Activated CD8-positive, alpha-beta T cell treated with anti-CD3 and anti-CD28 coated beads, Interleukin-2, amount 10 ng/mL, durations not matched to agents 7 days and 5 days (primary cell): ENCODE data around the gene TNNC2. TPM values are rescaled to one million over a fixed set of nuclear protein-coding genes. Genes with fewer than 3 reads are reported as not detected.
"Not testable (repeated sequence)": the region's sequence is repeated elsewhere in the genome, so short reads cannot be mapped to it uniquely, and the experiment has no call there.

ENCODE experiments used
- ATAC-seq: fragments of 150-1000 bp; cut with Tn5 transposase; one replicate; pipeline ENCODE4 v1.10.0; 2021; ENCODE audit warnings: moderate library complexity
- CTCF ChIA-PET: fragments of 350-600 bp; sonication (Branson Sonifier 250); formaldehyde crosslinking; loops from one replicate; lab custom pipeline; 2021; ENCODE audit warnings: antibody characterized with exemption; lab: Charles Lee
- POLR2A ChIA-PET: fragments of 350-600 bp; sonication (Branson Sonifier 250); formaldehyde crosslinking; loops from one replicate; lab custom pipeline; 2021; ENCODE audit warnings: antibody characterized with exemption; lab: Charles Lee
- DNase-seq: peaks from one replicate; pipeline ENCODE4 v3.0.0-alpha.2; 2020
- H3K27ac Mint-ChIP-seq: one replicate; pipeline ENCODE4 v1.8.0; 2021; ENCODE audit warnings: mild to moderate bottlenecking, mixed read lengths
- H3K27me3 Mint-ChIP-seq: one replicate; pipeline ENCODE4 v1.8.0; 2021; ENCODE audit warnings: low read depth, mixed read lengths
- H3K36me3 Mint-ChIP-seq: one replicate; pipeline ENCODE4 v1.8.0; 2021; ENCODE audit warnings: low read depth, mixed read lengths
- H3K4me1 Mint-ChIP-seq: one replicate; pipeline ENCODE4 v1.8.0; 2021; ENCODE audit warnings: low read depth, mixed read lengths
- H3K4me3 Mint-ChIP-seq: one replicate; pipeline ENCODE4 v1.8.0; 2021; ENCODE audit warnings: mild to moderate bottlenecking, mixed read lengths
- H3K9me3 Mint-ChIP-seq: one replicate; pipeline ENCODE4 v1.8.0; 2022; ENCODE audit warnings: mixed read lengths; ENCODE audit not compliant: insufficient read depth
- total RNA-seq, 2 experiments: library from RNA; stranded (reverse); gene quantifications; one replicate each; pipeline ENCODE4 v1.2.3, GENCODE V29; 2021

Gene TNNC2
- not detected for total RNA-seq

DNA sequence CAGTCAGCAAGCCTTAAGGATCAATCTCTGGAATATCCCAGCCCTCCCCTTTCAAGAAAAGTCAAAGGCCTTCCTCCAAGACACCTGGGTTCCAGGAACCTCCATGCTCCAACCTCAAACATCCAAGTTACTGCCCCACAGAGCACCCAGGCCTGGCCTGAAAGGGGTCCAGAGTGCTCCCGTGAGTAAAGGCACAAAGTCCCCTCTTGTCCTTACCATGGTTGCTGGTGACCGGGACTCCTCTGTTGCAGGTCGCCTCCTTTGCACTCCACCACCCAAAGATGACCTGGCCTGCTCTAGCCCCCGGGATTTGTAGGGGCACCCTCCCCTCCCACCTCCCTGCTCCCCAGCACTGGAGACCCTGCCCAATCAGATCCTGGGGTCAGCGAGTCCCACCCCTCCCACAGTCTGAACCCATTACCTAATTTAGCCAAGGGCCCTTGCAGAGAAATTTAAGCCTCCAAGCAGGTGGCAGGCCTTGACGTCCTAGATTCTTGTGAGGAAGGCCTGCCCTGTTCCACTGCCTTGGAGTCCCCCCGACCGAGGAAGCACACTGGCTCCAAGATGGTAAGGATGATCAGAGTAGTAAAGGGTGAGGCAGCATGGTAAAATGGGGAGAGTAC, at the start of gene TNNC2:
TSS of gene TNNC2 (minus strand) at position 283 of the 623 bp plus-strand sequence. CDS start at position 219, 64 bp downstream.
- peaks cover 18% of the 10 kb centered on the region for H3K4me1 Mint-ChIP-seq
- ChIA-PET CTCF (interaction anchor here (2.2 kb wide), 1 partner anchor 143 kb away, joined by 8 read pairs; no protein-coding TSS in a partner anchor), POLR2A (interaction anchor here (2.1 kb wide), 1 partner anchor 10 kb away, joined by 7 read pairs; no protein-coding TSS in a partner anchor)
- ATAC-seq (no peak), DNase-seq (no peak)
- no peaks in the 10 kb centered on the region for H3K9me3 Mint-ChIP-seq
- no peaks in the 10 kb centered on the region for H3K36me3 Mint-ChIP-seq
- peaks cover 24% of the 10 kb centered on the region for H3K27me3 Mint-ChIP-seq
- no peak within 1 kb of the TSS for H3K4me3 Mint-ChIP-seq
- H3K27ac Mint-ChIP-seq, result no peak within 1 kb of the TSS

- Mint-ChIP-seq H3K36me3 (peaks cover 9% of the 10 kb centered on the region), H3K9me3 (no peaks in the 10 kb centered on the region), H3K27me3 (no peaks in the 10 kb centered on the region), H3K4me1 (no peaks in the 10 kb centered on the region), H3K4me3 (no peak overlapping the region), H3K27ac (no peak overlapping the region)
- no peak for DNase-seq
- ChIA-PET POLR2A (no interaction called here), CTCF (interaction anchor here (1.7 kb wide), 1 partner anchor 76 kb away, joined by 6 read pairs; no protein-coding TSS in a partner anchor)
- no peak for ATAC-seq
Observed at GRCh38 chr20:45874576-45874975, 47.5 kb upstream of the TNNC2 start.

DNA sequence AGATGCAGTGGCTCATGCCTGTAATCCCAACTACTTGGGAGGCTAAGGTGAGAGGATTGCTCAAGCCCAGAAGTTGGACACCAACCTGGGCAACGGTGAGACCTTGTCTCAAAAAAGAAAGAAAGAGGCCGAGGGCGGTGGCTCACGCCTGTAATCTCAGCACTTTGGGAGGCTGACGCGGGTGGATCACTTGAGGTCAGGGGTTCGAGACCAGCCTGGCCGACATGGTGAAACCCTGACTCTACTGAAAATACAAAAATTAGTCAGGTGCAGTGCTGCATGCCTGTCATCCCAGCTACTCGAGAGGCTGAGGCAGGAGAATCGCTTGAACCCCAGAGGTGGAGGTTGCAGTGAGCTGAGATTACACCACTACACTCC, 47.0 kb upstream of the TNNC2 start:
- H3K27ac Mint-ChIP-seq, H3K27me3 Mint-ChIP-seq, ATAC-seq, H3K4me3 Mint-ChIP-seq, DNase-seq, H3K36me3 Mint-ChIP-seq, H3K9me3 Mint-ChIP-seq, CTCF ChIA-PET, H3K4me1 Mint-ChIP-seq, POLR2A ChIA-PET: not testable (repeated sequence)

DNA sequence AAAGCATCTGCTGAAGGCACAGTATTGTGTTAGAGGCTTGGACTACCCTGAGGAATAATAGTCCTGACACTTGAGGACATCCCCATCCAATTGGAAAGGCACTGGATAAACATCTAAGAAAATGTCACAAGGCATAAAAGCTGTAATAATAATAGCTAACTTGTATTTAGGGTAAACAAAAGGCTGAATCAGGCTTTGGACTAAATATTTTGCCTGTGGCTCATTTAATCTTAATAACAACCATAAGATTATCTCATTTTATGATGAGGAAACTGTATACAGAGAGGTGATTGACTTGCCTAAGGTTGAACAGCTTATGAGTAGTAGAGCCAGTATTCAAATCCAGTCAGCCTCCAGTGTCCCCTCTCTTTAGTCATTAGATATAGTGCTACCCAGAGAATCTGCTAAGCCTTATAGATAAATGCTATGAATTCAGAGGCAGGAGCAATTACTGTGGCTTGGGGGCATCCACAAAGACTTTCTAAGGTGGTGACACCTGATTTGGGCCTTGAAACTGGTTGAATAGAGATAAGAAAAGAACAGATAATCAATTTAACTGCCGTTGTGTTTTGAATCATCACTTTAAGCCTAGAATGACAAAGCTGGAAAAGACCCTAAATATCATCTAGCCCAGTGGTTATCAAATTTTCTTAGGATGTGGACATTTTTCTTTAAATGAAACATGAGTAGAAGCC, 46.4 kb upstream of the TNNC2 start:
- Mint-ChIP-seq H3K4me1 (no peaks in the 10 kb centered on the region), H3K27ac (no peak overlapping the region), H3K27me3 (no peaks in the 10 kb centered on the region), H3K4me3 (no peak overlapping the region), H3K36me3 (peaks cover 9% of the 10 kb centered on the region), H3K9me3 (no peaks in the 10 kb centered on the region)
- ChIA-PET POLR2A (no interaction called here), CTCF (interaction anchor here (0.9 kb wide), 1 partner anchor 103 kb away, joined by 3 read pairs; no protein-coding TSS in a partner anchor)
- DNase-seq (no peak), ATAC-seq (no peak)

GRCh38 chr20:45872626-45873025, 45.5 kb upstream of the TNNC2 start:
- no peak for ATAC-seq
- H3K27me3 Mint-ChIP-seq, result no peaks in the 10 kb centered on the region
- no peak for DNase-seq
- no peak overlapping the region for H3K4me3 Mint-ChIP-seq
- no peak overlapping the region for H3K27ac Mint-ChIP-seq
- ChIA-PET POLR2A (no interaction called here), CTCF (interaction anchor here (0.6 kb wide), 1 partner anchor 12 kb away, joined by 3 read pairs; no protein-coding TSS in a partner anchor)
- no peaks in the 10 kb centered on the region for H3K4me1 Mint-ChIP-seq
- peaks cover 9% of the 10 kb centered on the region for H3K36me3 Mint-ChIP-seq
- H3K9me3 Mint-ChIP-seq, result no peaks in the 10 kb centered on the region

DNA sequence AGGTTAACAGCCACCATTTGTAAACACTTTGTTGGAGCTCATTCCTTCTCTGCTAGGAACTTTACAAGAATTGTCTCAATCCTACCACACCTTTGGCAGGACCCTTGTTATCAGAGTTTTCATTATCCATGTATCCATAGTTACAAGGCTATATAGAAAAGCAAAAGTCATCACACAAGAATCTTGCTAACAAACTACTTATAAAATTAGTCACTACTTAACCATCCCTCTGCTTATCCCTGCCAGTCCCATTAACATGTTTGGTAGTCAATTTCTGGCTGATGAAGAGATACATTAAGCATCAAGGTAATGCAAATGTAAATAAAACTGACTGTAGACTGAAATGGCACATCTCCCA, 40.7 kb upstream of the TNNC2 start:
- H3K27me3 Mint-ChIP-seq, result no peaks in the 10 kb centered on the region
- H3K4me1 Mint-ChIP-seq, result no peaks in the 10 kb centered on the region
- no peaks in the 10 kb centered on the region for H3K36me3 Mint-ChIP-seq
- DNase-seq (no peak), ATAC-seq (no peak)
- H3K4me3 Mint-ChIP-seq, result no peak overlapping the region
- no peak overlapping the region for H3K27ac Mint-ChIP-seq
- POLR2A ChIA-PET, result no interaction called here
- H3K9me3 Mint-ChIP-seq, result no peaks in the 10 kb centered on the region
- CTCF ChIA-PET, result interaction anchor here (0.6 to 1.3 kb wide), 2 partner anchors 9 to 23 kb away, joined by 3 to 5 read pairs; no protein-coding TSS in a partner anchor

GRCh38 chr20:45867136-45867818, 40.2 kb upstream of the TNNC2 start:
- Mint-ChIP-seq H3K9me3 (no peaks in the 10 kb centered on the region), H3K4me1 (no peaks in the 10 kb centered on the region), H3K36me3 (no peaks in the 10 kb centered on the region), H3K27me3 (no peaks in the 10 kb centered on the region), H3K4me3 (no peak overlapping the region), H3K27ac (no peak overlapping the region)
- POLR2A ChIA-PET, result interaction anchor here (0.7 kb wide), 1 partner anchor 54 kb away, joined by 3 read pairs; the partner anchor contains the start of gene UBE2C
- CTCF ChIA-PET, result interaction anchor here (1.3 kb wide), 1 partner anchor 9 kb away, joined by 3 read pairs; no protein-coding TSS in a partner anchor
- no peak for ATAC-seq
- no peak for DNase-seq

DNA sequence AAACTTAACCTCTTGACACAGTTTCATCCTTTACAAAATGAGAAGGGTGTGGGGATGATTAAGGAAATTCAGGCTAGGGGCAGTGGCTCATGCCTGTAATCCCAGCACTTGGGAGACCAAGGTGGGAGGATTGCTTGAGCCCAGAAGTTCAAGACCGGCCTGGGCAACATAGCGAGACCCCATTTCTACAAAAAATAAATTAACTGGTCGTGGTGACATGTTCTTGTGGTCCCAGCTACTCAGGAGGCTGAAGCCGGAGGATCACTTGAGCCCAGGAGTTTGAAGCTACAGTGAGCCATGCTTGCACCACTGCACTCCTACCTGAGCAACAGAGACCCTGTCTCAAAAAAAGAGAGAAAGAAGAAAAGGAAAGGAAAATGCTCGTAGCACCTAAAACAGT, 39.3 kb upstream of the TNNC2 start:
- H3K36me3 Mint-ChIP-seq, result no peaks in the 10 kb centered on the region
- H3K27me3 Mint-ChIP-seq, result no peaks in the 10 kb centered on the region
- no peak overlapping the region for H3K4me3 Mint-ChIP-seq
- no peak for ATAC-seq
- ChIA-PET CTCF (interaction anchor here (0.7 to 1.3 kb wide), 2 partner anchors 8 to 60 kb away, joined by 3 read pairs; no protein-coding TSS in a partner anchor), POLR2A (interaction anchor here (0.7 kb wide), 1 partner anchor 54 kb away, joined by 3 read pairs; the partner anchor contains the start of gene UBE2C)
- H3K4me1 Mint-ChIP-seq, result no peaks in the 10 kb centered on the region
- no peak for DNase-seq
- no peaks in the 10 kb centered on the region for H3K9me3 Mint-ChIP-seq
- H3K27ac Mint-ChIP-seq, result no peak overlapping the region

GRCh38 chr20:45863543-45864470, 36.7 kb upstream of the TNNC2 start:
- Mint-ChIP-seq H3K27me3 (no peaks in the 10 kb centered on the region), H3K4me1 (peaks cover 14% of the 10 kb centered on the region), H3K9me3 (no peaks in the 10 kb centered on the region), H3K4me3 (no peak overlapping the region), H3K27ac (no peak overlapping the region), H3K36me3 (no peaks in the 10 kb centered on the region)
- DNase-seq (no peak), ATAC-seq (no peak)
- ChIA-PET CTCF (interaction anchor here (0.6 to 1.1 kb wide), 2 partner anchors 23 to 27 kb away, joined by 3 read pairs; partner anchors contain the start of genes CTSA, NEURL2 and SPATA25), POLR2A (interaction anchor here (1.0 kb wide), 1 partner anchor 17 kb away, joined by 6 read pairs; the partner anchor contains the start of gene ZSWIM1)

DNA sequence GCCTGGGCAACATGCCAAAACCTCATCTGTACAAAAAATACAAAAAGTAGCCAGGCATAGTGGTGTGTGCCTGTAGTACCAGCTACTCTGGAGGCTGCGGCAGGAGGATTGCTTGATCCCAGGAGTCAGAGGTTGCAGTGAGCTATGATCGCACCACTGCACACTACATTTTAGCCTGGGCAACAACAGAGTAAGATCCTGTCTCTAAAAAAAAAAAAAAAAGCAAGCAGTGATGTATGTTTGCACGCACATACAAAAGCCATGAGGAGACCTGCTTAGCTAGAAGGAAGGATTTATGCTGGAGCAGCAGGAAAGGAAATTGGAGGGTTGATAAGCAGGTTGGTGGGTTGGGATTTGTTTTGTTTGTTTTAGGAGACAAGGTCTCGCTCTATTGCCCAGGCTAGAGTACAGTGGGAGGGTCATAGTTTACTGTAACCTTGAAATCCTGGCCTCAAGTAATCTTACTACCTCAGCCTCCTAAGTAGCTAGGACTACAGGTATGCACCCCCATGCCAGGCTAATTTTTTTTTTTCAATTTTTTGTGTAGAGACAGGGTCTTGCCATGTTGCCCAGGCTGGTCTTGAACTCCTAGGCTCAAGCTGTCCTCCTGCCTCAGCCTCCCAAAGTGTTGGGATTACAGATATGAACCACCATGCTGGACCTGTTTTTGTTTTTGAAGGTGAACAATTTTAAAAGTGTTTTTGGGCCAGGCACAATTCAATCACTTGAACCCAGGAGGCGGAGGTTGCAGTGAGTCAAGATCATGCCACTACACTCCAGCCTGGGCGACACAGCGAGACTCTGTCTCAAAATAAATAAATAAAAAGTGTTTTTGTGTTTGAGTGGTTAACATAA, 34.3 kb upstream of the TNNC2 start:
- Mint-ChIP-seq H3K4me3 (no peak overlapping the region), H3K9me3 (no peaks in the 10 kb centered on the region), H3K36me3 (peaks cover 4% of the 10 kb centered on the region), H3K27me3 (no peaks in the 10 kb centered on the region), H3K4me1 (peaks cover 31% of the 10 kb centered on the region), H3K27ac (no peak overlapping the region)
- ChIA-PET CTCF (interaction anchor here (1.6 kb wide), 1 partner anchor 62 kb away, joined by 4 read pairs; no protein-coding TSS in a partner anchor), POLR2A (no interaction called here)
- DNase-seq, result no peak
- ATAC-seq, result no peak
